Measurements from ENCODE around the gene FGF9.

GRCh38 chr13:21703846-21704245, 33.0 kb downstream of the FGF9 start:
- TF ChIP-seq SIN3A (conservative IDR thresholded peaks at IDR 0.05 in 1 of 2, IDR thresholded peaks at IDR 0.05 in 1 of 2; ENCODE audit: low read depth in 1 of 2, low read length in 2 of 2) (no peak), ZNF274 (IDR thresholded peaks at IDR 0.05; ENCODE audit: borderline replicate concordance, extremely low read depth, low read length) (no peak), CHD2 (IDR thresholded peaks at IDR 0.05; ENCODE audit: low read length) (no peak)

Measured in H1 (cell line).